ENCODE data around the gene BACH2.

BACH2 gene

GRCh38 chr6:90274451-90275030, 22.1 kb downstream of the BACH2 start:
- DNase-seq, result no peak

DNA sequence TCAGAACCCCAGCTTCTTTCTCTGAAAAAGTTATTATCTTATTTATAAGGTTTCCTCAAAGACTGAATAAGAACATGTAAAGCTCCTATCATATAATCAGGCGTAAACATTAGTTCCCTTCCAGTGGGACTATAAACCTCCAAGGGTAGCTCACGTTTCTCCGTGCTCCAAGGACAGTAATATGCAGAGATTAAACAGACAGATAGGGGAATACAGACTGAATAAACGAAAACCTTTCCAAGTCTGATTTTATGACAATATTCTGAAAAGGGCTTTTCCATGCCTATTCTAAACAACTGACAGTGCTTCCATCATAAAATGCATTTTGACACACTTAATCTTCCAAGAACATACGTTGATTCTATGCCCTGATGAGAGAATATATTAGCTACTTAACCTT, 22.8 kb downstream of the BACH2 start:
- no peak for DNase-seq

GRCh38 chr6:90272895-90273294, 23.7 kb downstream of the BACH2 start:
- no peak for DNase-seq

DNA sequence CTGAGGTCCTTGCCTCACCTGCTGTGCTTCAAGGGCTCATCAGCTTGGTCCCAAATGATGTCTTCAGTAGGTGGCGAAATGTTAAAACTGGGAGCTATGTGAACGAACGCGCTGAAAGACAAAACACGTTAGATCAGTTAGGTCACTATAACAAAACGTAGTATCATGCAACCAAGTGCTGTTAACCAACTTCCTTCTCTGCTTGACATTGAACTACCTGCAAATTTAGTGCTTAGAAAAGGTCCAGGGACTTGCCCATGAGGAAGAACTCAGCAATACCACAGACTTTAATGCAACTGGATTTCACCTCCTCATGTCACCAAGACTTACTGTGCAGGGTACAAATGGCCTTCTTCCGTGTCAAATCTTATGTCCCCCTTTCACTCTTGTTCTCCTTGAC, 24.8 kb downstream of the BACH2 start:
- DNase-seq, result no peak

DNA sequence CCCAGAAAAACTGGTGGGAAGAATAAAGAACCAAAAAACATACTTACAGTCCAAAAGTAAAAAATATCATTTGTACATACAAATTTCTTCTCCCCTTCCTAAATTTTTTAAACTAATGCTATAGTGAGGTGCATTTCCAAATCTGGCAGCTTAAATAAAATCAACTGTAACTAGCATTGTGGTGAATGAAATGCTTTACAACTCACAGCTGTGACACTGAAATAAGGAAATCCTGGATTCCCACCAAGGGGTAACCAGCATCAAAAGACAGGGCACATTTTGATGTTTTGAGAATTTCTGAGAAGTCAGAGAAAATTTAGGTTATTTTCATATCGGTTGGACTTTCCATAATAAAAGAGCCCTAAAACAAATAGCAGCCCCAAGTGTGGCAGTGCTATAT, 27.3 kb downstream of the BACH2 start:
- no peak for DNase-seq

DNA sequence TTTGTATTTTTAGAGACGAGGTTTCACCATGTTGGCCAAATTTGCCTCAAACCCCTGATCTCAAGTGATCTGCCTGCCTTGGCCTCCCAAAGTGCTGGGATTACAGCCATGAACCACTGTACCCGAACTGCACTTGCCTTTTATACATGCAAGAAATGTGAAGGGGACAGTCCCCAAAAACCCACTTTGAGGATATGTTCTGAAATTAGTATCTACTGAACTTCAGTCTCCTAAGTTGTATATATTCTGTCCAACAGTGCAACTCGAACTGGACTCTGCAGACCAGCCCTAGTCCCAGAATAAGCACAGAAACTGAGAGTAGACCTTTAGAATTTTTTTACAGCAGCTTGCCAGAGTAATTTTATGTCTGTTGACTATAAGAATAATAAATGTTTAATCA, 28.5 kb downstream of the BACH2 start:
- DNase-seq, result no peak

- DNase-seq, result no peak
Observed at GRCh38 chr6:90266905-90267621, 29.6 kb downstream of the BACH2 start.

DNA sequence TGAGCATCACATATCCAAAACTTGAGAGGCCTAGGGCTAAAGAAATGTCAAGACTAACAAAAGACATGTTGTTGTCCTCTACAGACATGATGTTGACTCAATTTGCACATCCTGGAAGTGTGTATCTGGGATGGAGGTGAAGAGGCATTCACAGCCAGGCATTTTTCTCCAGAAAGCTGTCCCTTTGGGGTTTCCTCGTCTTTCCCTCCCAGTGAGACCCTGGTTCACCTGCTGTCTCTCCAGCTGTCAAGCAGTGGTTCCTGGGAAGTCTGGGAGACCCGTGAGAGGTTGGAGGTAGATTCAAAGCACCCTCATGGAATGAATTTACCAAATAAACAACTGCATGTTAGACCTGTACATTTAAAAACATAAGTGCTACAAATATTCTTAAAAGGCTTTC, 32.1 kb downstream of the BACH2 start:
- DNase-seq, result no peak

DNA sequence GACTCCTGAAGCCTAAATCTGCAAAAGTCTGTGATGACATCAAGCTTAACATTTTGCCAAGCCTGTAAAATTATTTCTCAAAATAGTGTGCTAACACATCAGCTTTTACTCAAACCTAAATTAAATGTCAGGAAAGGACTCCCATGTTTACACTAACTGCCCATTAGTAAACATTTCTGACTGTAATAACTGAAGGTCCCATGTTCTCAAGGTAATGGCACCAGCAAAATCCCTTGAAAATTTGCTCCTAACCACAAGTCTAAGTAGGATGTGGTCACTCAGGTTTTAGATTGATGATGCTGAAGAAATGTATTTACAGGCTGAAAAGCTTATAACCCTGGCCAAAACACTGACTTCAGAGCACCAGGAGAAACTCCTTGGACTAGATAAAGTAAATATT, 33.0 kb downstream of the BACH2 start:
- DNase-seq, result no peak

DNA sequence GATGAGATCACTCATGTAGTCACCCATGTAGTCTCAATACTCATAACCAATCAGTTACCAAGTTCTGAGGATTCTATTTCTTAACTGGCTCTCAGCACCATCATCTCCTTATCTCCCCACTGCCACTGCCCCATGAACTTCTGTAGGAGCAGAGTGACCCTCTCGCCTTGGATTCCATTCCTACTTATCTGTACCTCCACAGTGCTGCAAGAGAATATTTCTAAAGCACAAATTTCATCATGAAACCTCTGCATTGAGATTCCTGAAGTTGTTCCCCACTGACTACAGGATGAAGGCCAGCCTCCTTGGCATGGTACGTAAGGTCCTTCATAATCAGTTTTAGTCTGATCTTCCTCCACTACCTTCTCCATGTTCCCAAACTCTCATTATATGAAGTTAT, 34.8 kb downstream of the BACH2 start:
- DNase-seq, result no peak

GRCh38 chr6:90257486-90257738, 39.2 kb downstream of the BACH2 start:
- no peak for DNase-seq

DNA sequence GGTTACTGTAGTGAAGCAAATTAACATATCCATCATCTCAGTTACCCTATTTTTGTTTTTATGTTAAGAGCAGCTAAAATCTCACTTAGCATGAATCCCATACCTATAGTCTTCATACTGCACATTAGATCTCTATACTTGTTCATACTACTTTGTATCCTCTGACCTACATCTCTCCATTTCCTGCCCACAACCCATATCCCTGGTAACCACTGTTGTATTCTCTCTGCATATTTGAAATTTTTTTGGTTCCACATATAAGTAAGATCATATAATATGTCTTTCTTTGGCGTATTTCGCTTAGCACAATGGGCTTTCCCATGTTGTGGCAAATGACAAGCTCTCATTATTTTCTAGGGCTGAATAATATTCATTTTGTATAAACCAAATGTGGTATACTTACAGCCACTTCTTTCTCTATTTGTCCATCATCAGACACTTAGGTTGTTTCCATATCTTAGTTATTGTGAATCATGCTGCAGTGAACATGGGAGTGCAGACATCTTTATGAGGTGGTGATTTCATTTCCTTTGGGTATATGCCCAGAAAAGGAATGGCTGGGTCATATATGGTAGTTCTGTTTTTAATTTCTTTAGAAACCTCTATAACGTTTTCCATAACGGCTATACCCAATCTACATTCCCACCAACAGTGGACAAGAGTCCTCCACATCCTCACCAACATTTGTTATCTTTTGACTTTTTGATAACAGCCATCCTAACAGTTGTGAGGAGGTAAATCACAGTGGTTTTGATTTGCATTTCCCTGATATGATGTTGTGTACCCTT, 39.8 kb downstream of the BACH2 start:
- DNase-seq, result no peak

DNA sequence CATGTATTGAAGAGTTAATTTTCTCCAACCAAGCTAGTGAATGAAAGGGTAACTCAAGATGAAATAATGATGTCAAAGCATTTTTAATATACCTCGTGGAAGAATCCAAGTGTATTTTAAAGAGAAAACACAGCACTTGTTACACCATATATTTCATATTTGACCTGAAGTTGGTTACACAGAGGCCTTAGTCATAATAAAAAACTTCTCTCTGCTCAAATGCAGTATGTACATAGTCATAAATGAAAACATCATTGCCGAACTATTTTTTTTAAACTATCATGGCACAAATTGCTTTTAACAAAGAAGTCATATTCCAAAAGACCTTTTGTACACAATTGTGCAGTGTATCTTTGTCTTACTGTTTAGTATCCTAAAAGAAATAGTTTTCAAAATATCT, 43.0 kb downstream of the BACH2 start:
- DNase-seq, result no peak

DNA sequence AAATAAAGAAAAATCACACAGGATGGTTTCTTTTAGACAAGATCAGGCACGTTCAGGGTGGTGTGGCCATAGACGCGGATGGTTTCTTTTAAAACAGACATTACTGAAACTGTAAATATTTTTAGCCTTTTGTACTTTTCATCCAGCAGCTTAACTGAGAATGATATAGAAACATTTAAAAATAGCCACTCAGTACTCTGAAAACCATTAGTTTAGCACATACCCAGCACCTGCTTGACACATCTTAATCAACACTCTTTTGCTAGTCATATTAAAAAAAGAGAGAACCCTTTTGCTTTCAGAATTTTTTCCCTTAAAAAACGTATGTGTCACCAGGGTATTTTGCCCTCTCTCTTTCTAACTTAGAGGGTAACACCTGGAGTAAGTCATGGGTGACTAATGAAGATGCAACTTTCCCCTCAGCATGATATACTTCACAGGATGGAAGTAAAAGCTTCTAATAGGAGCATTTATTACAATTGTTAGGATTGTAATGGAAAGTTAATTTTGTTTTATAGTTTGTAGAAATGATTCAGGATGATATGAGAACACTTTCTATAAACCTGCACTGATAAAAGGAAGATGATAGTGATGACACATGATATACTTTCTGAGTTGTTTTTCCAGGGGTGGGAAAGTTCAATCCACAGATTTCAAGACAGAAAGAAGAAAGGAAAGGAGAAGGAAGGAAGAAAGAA, 45.2 kb downstream of the BACH2 start:
- no peak for DNase-seq

DNA sequence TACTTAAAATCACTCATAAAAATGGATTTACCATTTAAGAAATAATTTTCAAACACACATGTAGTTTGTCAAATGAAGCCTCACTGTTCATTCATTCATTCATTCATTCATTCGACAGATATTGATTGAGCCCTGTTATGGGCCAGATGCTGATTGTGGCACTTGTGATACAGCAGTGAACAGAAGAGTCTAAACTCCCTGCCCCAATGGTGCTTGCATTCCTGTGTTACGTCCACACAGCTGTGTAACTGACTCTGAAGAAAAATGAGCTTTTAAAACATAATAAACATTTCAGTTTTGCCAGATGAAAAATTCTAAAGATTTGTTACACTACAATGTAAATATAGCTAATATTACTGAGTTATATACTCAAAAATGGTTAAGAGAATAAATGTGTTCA, 46.2 kb downstream of the BACH2 start:
- DNase-seq, result no peak

DNA sequence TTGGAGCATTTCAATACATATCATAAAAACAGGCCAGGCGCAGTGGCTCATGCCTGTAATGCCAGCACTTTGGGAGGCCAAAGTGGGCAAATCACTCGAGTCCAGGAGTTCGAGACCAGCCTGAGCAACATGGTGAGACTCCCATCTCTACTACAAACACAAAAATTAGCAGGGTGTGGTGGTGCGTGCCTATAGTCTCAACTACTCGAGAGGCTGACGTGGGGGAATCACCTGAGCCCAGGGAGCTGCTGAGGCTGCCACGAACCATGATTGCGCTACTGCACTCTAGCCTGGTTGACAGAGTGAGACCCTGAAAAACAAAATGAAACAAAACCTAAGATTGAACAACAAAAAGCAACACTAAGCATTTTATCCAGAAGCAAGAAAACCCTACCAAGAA, 47.2 kb downstream of the BACH2 start:
- no peak for DNase-seq

GRCh38 chr6:90249034-90249433, 47.6 kb downstream of the BACH2 start:
- no peak for DNase-seq

- DNase-seq, result no peak
Observed at GRCh38 chr6:90247262-90247661, 49.4 kb downstream of the BACH2 start.

GRCh38 chr6:90241229-90241880, 55.3 kb downstream of the BACH2 start:
- DNase-seq, result peak; percentile 17 to 49

DNA sequence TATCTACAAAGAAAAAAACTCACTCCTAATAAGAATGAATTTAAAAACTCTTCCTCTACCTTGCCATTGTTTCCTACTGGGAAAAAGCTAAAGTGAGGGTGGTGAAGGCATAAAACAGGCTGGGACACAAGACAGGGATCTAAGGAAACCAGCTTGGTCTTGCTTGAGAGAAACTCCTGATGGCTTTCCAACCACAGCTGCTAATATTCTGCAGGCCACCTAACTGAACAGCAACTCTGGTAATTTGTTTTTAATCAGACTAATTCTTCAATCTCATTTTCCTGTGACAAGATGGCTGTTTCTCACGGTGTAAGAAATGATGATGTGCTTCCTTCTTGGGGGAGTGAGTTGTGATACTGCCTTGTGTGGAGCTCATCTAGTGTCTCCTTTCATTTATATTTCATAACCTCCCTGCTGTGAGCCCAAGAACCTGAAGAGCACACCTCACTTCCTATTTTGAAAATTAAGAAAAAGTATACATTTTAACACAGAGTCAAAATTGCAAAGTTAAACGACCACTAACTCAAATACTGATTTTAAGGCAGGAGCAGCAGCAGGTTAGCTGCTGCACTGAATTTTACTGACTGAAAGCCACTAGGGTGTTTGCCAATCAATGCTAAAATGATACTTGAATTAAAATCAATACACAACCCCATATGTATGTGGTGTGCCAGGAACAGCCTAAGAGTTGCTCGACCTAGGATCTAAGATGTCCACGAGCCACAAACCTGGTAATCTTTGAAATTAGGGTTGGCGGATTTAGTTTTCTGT, 58.0 kb downstream of the BACH2 start:
- no peak for DNase-seq

GRCh38 chr6:90237350-90237990, 59.2 kb downstream of the BACH2 start:
- DNase-seq, result no peak

DNA sequence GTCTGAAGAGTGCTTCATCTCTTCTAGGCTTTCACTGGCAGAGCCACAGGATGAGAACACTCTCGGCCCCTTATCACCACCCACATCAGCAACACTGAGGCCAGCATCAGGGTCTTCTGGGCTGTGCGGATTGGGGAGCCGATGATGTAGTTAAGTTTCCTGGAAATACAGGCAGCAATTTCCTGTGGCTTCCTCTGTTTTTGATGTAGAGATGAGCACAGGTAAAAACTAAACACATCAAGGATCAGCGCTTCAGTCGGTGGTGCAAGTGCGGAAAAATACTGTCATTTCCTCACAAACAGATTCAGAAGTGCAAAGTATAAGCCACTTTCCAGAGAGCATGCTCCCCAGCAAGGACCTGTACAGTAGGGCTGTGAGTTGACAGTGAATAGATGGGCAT, 62.6 kb downstream of the BACH2 start:
- DNase-seq, result no peak
